GM12878 (cell line): ENCODE measurements around the gene PAQR5. TPM values are rescaled to one million over a fixed set of nuclear protein-coding genes. Genes with fewer than 3 reads are reported as not detected.

Experiments used
- ATAC-seq: fragments of 200-7000 bp; cut with Tn5 transposase; 3 replicates; pipeline ENCODE4 v1.9.1; 2020; ENCODE audit warnings: mild to moderate bottlenecking, moderate library complexity
- BruUV-seq: library from RNA; stranded (reverse); fragments of 400-500 nt; replicated peaks from 2 replicates; lab custom pipeline; 2021; lab: Mats Ljungman, UMichigan
- CTCF ChIA-PET: fragments of 300-600 bp; sonication (Branson Sonifier 250); formaldehyde crosslinking; extraction: SDS; loops from one replicate; lab custom pipeline; 2021; ENCODE audit warnings: inconsistent platforms; lab: Yijun Ruan, JAX
- POLR2A ChIA-PET: fragments of 350-600 bp; formaldehyde crosslinking; extraction: SDS; loops from one replicate; lab custom pipeline; 2021; ENCODE audit warnings: inconsistent platforms; lab: Charles Lee
- RAD21 ChIA-PET: fragments of 300-600 bp; sonication (Branson Sonifier 250); formaldehyde crosslinking; loops from one replicate; lab custom pipeline; 2023; ENCODE audit warnings: antibody characterized with exemption; ENCODE audit not compliant: unreplicated experiment; lab: Charles Lee
- SMC1A ChIA-PET: fragments of 300-600 bp; sonication (Branson Sonifier 250); formaldehyde crosslinking; loops from one replicate; lab custom pipeline; 2023; ENCODE audit not compliant: unreplicated experiment, uncharacterized antibody; lab: Charles Lee
- DNase-seq: peaks from one replicate; pipeline ENCODE4 v3.0.0-alpha.2; 2011; ENCODE audit warnings: low read depth, low spot score
- FAIRE-seq: peaks from 3 replicates; lab custom pipeline; 2011; peaks lifted over from hg19 to GRCh38; lab: Jason Lieb, UNC
- H2AFZ ChIP-seq: 2 replicates; pipeline ENCODE4 v1.6.0; 2011; ENCODE audit warnings: low read depth, low read length, control low read depth; ENCODE audit not compliant: control insufficient read depth
- H3K27ac ChIP-seq: 2 replicates; pipeline ENCODE4 v1.5.1; 2011; ENCODE audit warnings: control low read depth; ENCODE audit not compliant: control insufficient read depth, insufficient read depth
- H3K27me3 ChIP-seq, 2 experiments: replicated peaks in 1 of 2; 2 replicates each; pipeline versions ENCODE4 v1.6.0 to v1.6.1; 2011; ENCODE audit warnings: low read length in 1 of 2; ENCODE audit not compliant: control insufficient read depth in 2 of 2, insufficient read depth in 2 of 2
- H3K36me3 ChIP-seq, 2 experiments: 2 replicates each; pipeline ENCODE4 v1.5.1; 2011; ENCODE audit warnings: low read length in 1 of 2; ENCODE audit not compliant: control insufficient read depth in 2 of 2, insufficient read depth in 2 of 2
- H3K4me1 ChIP-seq: 2 replicates; pipeline ENCODE4 v1.6.1; 2011; ENCODE audit warnings: mild to moderate bottlenecking, low read length, moderate library complexity, mixed read lengths; ENCODE audit not compliant: control insufficient read depth, insufficient read depth
- H3K4me2 ChIP-seq: 2 replicates; pipeline ENCODE4 v1.6.0; 2011; ENCODE audit warnings: control low read depth; ENCODE audit not compliant: control insufficient read depth, insufficient read depth
- H3K4me3 ChIP-seq: fragments of 200-600 bp; sonication (generic); 2 replicates; pipeline ENCODE4 v1.5.1; 2016
- H3K79me2 ChIP-seq: 2 replicates; pipeline ENCODE4 v1.6.0; 2011; ENCODE audit warnings: low read length; ENCODE audit not compliant: control insufficient read depth, insufficient read depth
- H3K9ac ChIP-seq: 2 replicates; pipeline ENCODE4 v1.8.0; 2011; ENCODE audit warnings: low read length, control low read depth, mixed read lengths; ENCODE audit not compliant: control insufficient read depth, insufficient read depth
- H3K9me3 ChIP-seq: replicated peaks from 3 replicates; pipeline ENCODE4 v1.5.1; 2011; ENCODE audit warnings: mild to moderate bottlenecking, low read length; ENCODE audit not compliant: control insufficient read depth, insufficient read depth
- H4K20me1 ChIP-seq: 2 replicates; pipeline ENCODE4 v1.6.0; 2011; ENCODE audit not compliant: control insufficient read depth, insufficient read depth
- BACH1 ChIP-seq: fragments of 450-650 bp; IDR thresholded peaks from 2 replicates; pipeline ENCODE4 v1.6.1; 2017; ENCODE audit warnings: mild to moderate bottlenecking, borderline replicate concordance
- BCL3 ChIP-seq: IDR thresholded peaks from 2 replicates; pipeline ENCODE4 v1.6.1; 2011; ENCODE audit warnings: borderline replicate concordance, low read depth, mild to moderate bottlenecking, moderate library complexity, low read length; ENCODE audit not compliant: insufficient read depth, poor library complexity, severe bottlenecking
- CBX3 ChIP-seq: fragments of 200-600 bp; sonication (generic); IDR thresholded peaks from 2 replicates; pipeline ENCODE4 v1.6.1; 2016; ENCODE audit warnings: low read depth, borderline replicate concordance
- MYB ChIP-seq: fragments of 150-350 bp; IDR thresholded peaks from 2 replicates; pipeline ENCODE4 v1.6.1; 2014; ENCODE audit warnings: mild to moderate bottlenecking, low read depth, low read length, borderline replicate concordance
- NFIC ChIP-seq: IDR thresholded peaks from 2 replicates; pipeline ENCODE4 v1.6.1; 2012; ENCODE audit warnings: low read depth, mild to moderate bottlenecking, inconsistent platforms, low read length, moderate library complexity
- NR2F1 ChIP-seq: fragments of 450-650 bp; conservative IDR thresholded peaks from 2 replicates; pipeline ENCODE4 v1.6.1; 2017; ENCODE audit warnings: mild to moderate bottlenecking
- POLR2AphosphoS2 ChIP-seq: IDR thresholded peaks from 2 replicates; pipeline ENCODE4 v1.6.1; 2011; ENCODE audit warnings: low read depth, mild to moderate bottlenecking, low read length, improper control_type of control experiment, moderate library complexity
- POU2F2 ChIP-seq: IDR thresholded peaks from 3 replicates; pipeline ENCODE4 v1.6.1; 2011; ENCODE audit warnings: low read depth, mild to moderate bottlenecking, low read length, borderline replicate concordance
- RELB ChIP-seq: fragments of 450-650 bp; IDR thresholded peaks from 2 replicates; pipeline ENCODE4 v1.6.1; 2017; ENCODE audit warnings: low read depth, mild to moderate bottlenecking, moderate library complexity
- RUNX3 ChIP-seq: IDR thresholded peaks from 2 replicates; pipeline ENCODE4 v1.6.1; 2012; ENCODE audit warnings: low read length, inconsistent platforms
- SMAD5 ChIP-seq: IDR thresholded peaks from 2 replicates; pipeline ENCODE4 v1.6.1; 2016; ENCODE audit warnings: antibody characterized with exemption, low read depth
- SMC3 ChIP-seq: IDR thresholded peaks from 2 replicates; pipeline ENCODE4 v1.6.1; 2011; ENCODE audit warnings: low read length, improper control_type of control experiment, borderline replicate concordance
- TBL1XR1 ChIP-seq: IDR thresholded peaks from 2 replicates; pipeline ENCODE4 v1.6.1; 2012; ENCODE audit warnings: low read depth, low read length, improper control_type of control experiment
- TCF3 ChIP-seq: IDR thresholded peaks from 2 replicates; pipeline ENCODE4 v1.6.1; 2012; ENCODE audit warnings: low read depth, mild to moderate bottlenecking, low read length, borderline replicate concordance; ENCODE audit not compliant: insufficient read depth
- ZNF622 ChIP-seq: fragments of 450-650 bp; IDR thresholded peaks from 2 replicates; pipeline ENCODE4 v1.6.1; 2017; ENCODE audit warnings: mild to moderate bottlenecking, inconsistent platforms
- WGBS: methylation state at CpG from one replicate; pipeline ENCODE4 v1.1.6; 2016; ENCODE audit warnings: low lambda C conversion rate; ENCODE audit not compliant: insufficient replicate concordance, insufficient coverage; ENCODE audit errors: missing lambda C conversion rate; 5-methylcytosine and 5-hydroxymethylcytosine counted together
- in situ Hi-C: fragments of 300-500 bp; cut with MboI; formaldehyde crosslinking; loops from 9 replicates; pipeline ENCODE4 v1.14.3; 2018; ENCODE audit warnings: mixed read lengths
- intact Hi-C: fragments of 100-400 bp; cut with micrococcal nuclease; formaldehyde crosslinking; loops from one replicate; pipeline ENCODE4 v1.14.2; 2022; ENCODE audit not compliant: unreplicated experiment
- polyA plus RNA-seq, 11 experiments: library from polyadenylated mRNA; depleted of rRNA in 4 of 11; unstranded in 6 of 11; stranded (reverse) in 5 of 11; fragments of >200 nt; fragmentation: Nextera tagmentation in 4 of 11; fragmentation: Illumina TruSeq in 1 of 11; extraction: Ambion mirVana in 4 of 11; extraction: Trizol in 1 of 11; gene quantifications; 1 replicate in 1 of 11; 2 replicates in 10 of 11; pipeline versions ENCODE4 v1.2.1 to v1.2.3, GENCODE V29; 2011 to 2016; ENCODE audit warnings: inconsistent platforms in 2 of 11, missing spikeins in 2 of 11, low read depth in 1 of 11
- total RNA-seq, 4 experiments: library from RNA; depleted of rRNA in 3 of 4; stranded (reverse); fragments of >200 nt in 3 of 4; fragmentation: Illumina TruSeq in 1 of 4; extraction: Trizol in 1 of 4; gene quantifications; 2 replicates each; pipeline versions ENCODE4 v1.2.1 to v1.2.3, GENCODE V29; 2013 to 2021

PAQR5 gene
- total and polyA plus RNA-seq, 10 of the 15 experiments (the other 5 are each of a cell fraction or from before 2014, with no cell fraction given): 0.02 to 0.03 TPM; not detected in 8

- TF ChIP-seq NFIC: peak; percentile 31; the same call in 1 of the 2 replicates
- TF ChIP-seq BACH1: peak; percentile 17; the same call in 1 of the 2 replicates
- no peak for TF ChIP-seq CBX3
- TF ChIP-seq RELB: 0 out of 2 replicates have a peak, but pooled peaks have one; percentile 8
Measured at GRCh38 chr15:69451951-69452691, 153.4 kb downstream of the PAQR5 start (continued).

- DNase-seq (peak; percentile 77), ATAC-seq (peak; percentile 93), FAIRE-seq (peak; percentile 78)
- Histone ChIP-seq H3K27ac (peak within 1 kb of the TSS; percentile 79), H3K4me1 (peaks cover 5% of the 10 kb centered on the region; the same call in 1 of the 2 replicates), H3K79me2 (peaks cover 34% of the 10 kb centered on the region), H4K20me1 (peaks cover 9% of the 10 kb centered on the region), H3K4me2 (peak within 1 kb of the TSS; percentile 74), H3K4me3 (peak within 1 kb of the TSS; percentile 89), H3K27me3 (no peaks in the 10 kb centered on the region), H3K9ac (peak within 1 kb of the TSS; percentile 96), H2AFZ (peak within 1 kb of the TSS; percentile 76), H3K36me3 (peaks cover 6 to 23% of the 10 kb centered on the region in 2 experiments), H3K9me3 (no peaks in the 10 kb centered on the region)
- ChIA-PET POLR2A (interaction anchor here (0.8 to 3.5 kb wide), 8 partner anchors 10 to 58 kb away, joined by 3 to 29 read pairs (median 5); partner anchors contain the start of gene KIF23), SMC1A (interaction anchor here (1.4 to 3.4 kb wide), 4 partner anchors 10 to 41 kb away, joined by 4 to 13 read pairs (median 6); no protein-coding TSS in a partner anchor), CTCF (interaction anchor here (0.7 to 4.6 kb wide), 4 partner anchors 10 to 40 kb away, joined by 3 to 53 read pairs (median 6); no protein-coding TSS in a partner anchor), RAD21 (interaction anchor here (1.3 to 4.0 kb wide), 3 partner anchors 10 to 37 kb away, joined by 5 to 28 read pairs (median 23); partner anchors contain the start of gene KIF23)
- BruUV-seq: no TSS peak
- in situ Hi-C loops (no loop called here), intact Hi-C loops (no loop called here)
- under 1% methylated on average over 77 of the region's 77 CpGs for WGBS
- peak; percentile 95 for TF ChIP-seq POU2F2
- TF ChIP-seq SMC3: no peak
- no peak for TF ChIP-seq BCL3
- TF ChIP-seq ZNF622: no peak
- peak; percentile 99 for TF ChIP-seq POLR2AphosphoS2
- no peak for TF ChIP-seq TBL1XR1
- peak; percentile 93 for TF ChIP-seq TCF3
- no peak; the same call in 1 of the 2 replicates for TF ChIP-seq NR2F1
- peak; percentile 99 for TF ChIP-seq SMAD5
- TF ChIP-seq RELB: no peak; the same call in none of the 2 replicates
- TF ChIP-seq MYB: no peak
- TF ChIP-seq RUNX3: peak; percentile 18; the same call in 1 of the 2 replicates
Measured at GRCh38 chr15:69452692-69453521, 154.2 kb downstream of the PAQR5 start, which contains the start of gene RPLP1. RPLP1 (plus strand) TSS chr15:69452818; CDS start chr15:69452949, 131 bp downstream.
